HG03139 (cell line): Measurements from ENCODE around the gene CCDC187.

Source experiments
- ATAC-seq: cut with Tn5 transposase; IDR thresholded peaks from one replicate; pipeline ENCODE4 v1.9.1; 2021; ENCODE audit not compliant: unreplicated experiment

Gene CCDC187

GRCh38 chr9:136286987-136287379 is 16.9 kb downstream of the CCDC187 start:
- no peak for ATAC-seq

- no peak for ATAC-seq
These were observed 17.4 kb downstream of the CCDC187 start for GRCh38 chr9:136286359-136286986.

- no peak for ATAC-seq
These were observed 18.2 kb downstream of the CCDC187 start for GRCh38 chr9:136285501-136286358.

- no peak for ATAC-seq
These were observed 18.9 kb downstream of the CCDC187 start for GRCh38 chr9:136284951-136285350.

GRCh38 chr9:136284311-136284710 is 19.6 kb downstream of the CCDC187 start:
- ATAC-seq, result no peak

- ATAC-seq, result peak; percentile 61
These were observed 20.3 kb downstream of the CCDC187 start for GRCh38 chr9:136283291-136284235.

GRCh38 chr9:136282272-136282861 is 21.5 kb downstream of the CCDC187 start:
- no peak for ATAC-seq

GRCh38 chr9:136281421-136282271 is 22.2 kb downstream of the CCDC187 start:
- ATAC-seq, result no peak

- no peak for ATAC-seq
These were observed 23.2 kb downstream of the CCDC187 start for GRCh38 chr9:136280535-136281315.

GRCh38 chr9:136279471-136279870 is 24.4 kb downstream of the CCDC187 start:
- no peak for ATAC-seq

GRCh38 chr9:136278894-136279293 is 25.0 kb downstream of the CCDC187 start:
- ATAC-seq, result no peak

- ATAC-seq, result no peak
These were observed 25.7 kb downstream of the CCDC187 start for GRCh38 chr9:136278221-136278620.

GRCh38 chr9:136277746-136278145 is 26.1 kb downstream of the CCDC187 start:
- no peak for ATAC-seq

- no peak for ATAC-seq
These were observed 27.2 kb downstream of the CCDC187 start for GRCh38 chr9:136276716-136277115.

- no peak for ATAC-seq
These were observed 28.1 kb downstream of the CCDC187 start for GRCh38 chr9:136275655-136276429.

GRCh38 chr9:136274786-136275654 is 28.9 kb downstream of the CCDC187 start:
- no peak for ATAC-seq
